Heart left ventricle (tissue), 16 donors: Measurements from ENCODE around the gene TNFAIP3. TPM values are rescaled to one million over a fixed set of nuclear protein-coding genes. Genes with fewer than 3 reads are reported as not detected.
A peak's percentile ranks its signal among the peaks of the same experiment; 100 is the strongest.

Experiments used
- ATAC-seq, 4 donors: fragments of 200-7000 bp; cut with Tn5 transposase; one replicate each; pipeline ENCODE4 v1.9.1; 2020 to 2022; ENCODE audit warnings: moderate library complexity in 4 of 4, mild to moderate bottlenecking in 3 of 4, moderate number of reproducible peaks in 1 of 4
- DNase-seq, 5 donors: peaks; one replicate each; pipeline ENCODE4 v3.0.0-alpha.2; 2020
- H3K27ac ChIP-seq, 12 donors: fragments of 200-600 bp; sonication (generic) in 4 of 12; one replicate each; pipeline versions ENCODE4 v1.5.0 to v1.8.0; 2016 to 2022; ENCODE audit warnings: mild to moderate bottlenecking in 2 of 12
- H3K27me3 ChIP-seq, 9 donors: fragments of 200-600 bp; sonication (generic) in 2 of 9; one replicate each; pipeline versions ENCODE4 v1.5.1 to v1.8.0; 2016 to 2022; ENCODE audit warnings: mild to moderate bottlenecking in 3 of 9
- H3K36me3 ChIP-seq, 9 donors: fragments of 200-600 bp; sonication (generic) in 2 of 9; one replicate each; pipeline versions ENCODE4 v1.5.0 to v1.8.0; 2018 to 2022; ENCODE audit warnings: mild to moderate bottlenecking in 2 of 9
- H3K4me1 ChIP-seq, 12 donors: fragments of 200-600 bp; sonication (generic) in 4 of 12; one replicate each; pipeline versions ENCODE4 v1.5.0 to v1.8.0; 2016 to 2022; ENCODE audit warnings: mild to moderate bottlenecking in 3 of 12
- H3K4me3 ChIP-seq, 12 donors: fragments of 200-600 bp; sonication (generic) in 4 of 12; one replicate each; pipeline versions ENCODE4 v1.5.0 to v1.8.0; 2017 to 2022; ENCODE audit warnings: mild to moderate bottlenecking in 9 of 12, moderate library complexity in 4 of 12
- H3K9me3 ChIP-seq, 12 donors: fragments of 200-600 bp; sonication (generic) in 4 of 12; one replicate each; pipeline versions ENCODE4 v1.5.0 to v1.8.0; 2016 to 2022; ENCODE audit warnings: mild to moderate bottlenecking in 1 of 12
- CTCF ChIP-seq, 12 donors: fragments of 200-600 bp; sonication (generic) in 4 of 12; IDR thresholded peaks; one replicate each; pipeline versions ENCODE4 v1.5.0 to v1.8.0; 2018 to 2022; ENCODE audit warnings: antibody characterized with exemption in 12 of 12, mild to moderate bottlenecking in 5 of 12
- POLR2A ChIP-seq, 2 donors: fragments of 450-650 bp; IDR thresholded peaks; one replicate each; pipeline ENCODE4 v1.6.1; 2017; ENCODE audit warnings: antibody characterized with exemption in 2 of 2, mild to moderate bottlenecking in 2 of 2, moderate library complexity in 2 of 2
- WGBS, 4 donors: extraction: QIAGEN DNeasy Blood & Tissue Kit in 2 of 4; methylation state at CpG; one replicate each; pipeline versions ENCODE4 v1.1.5 to v1.1.7; 2013 to 2018; 5-methylcytosine and 5-hydroxymethylcytosine counted together
- intact Hi-C, 10 donors: fragments of 100-400 bp; cut with DNase I; formaldehyde crosslinking; loops; one replicate each; pipeline versions ENCODE4 v1.11.1 to v1.14.2; 2022
- polyA plus RNA-seq, 2 donors: library from polyadenylated mRNA; stranded (reverse); fragments of 200-250 nt; gene quantifications; one replicate each; pipeline ENCODE4 v1.2.3, GENCODE V29; 2013
- total RNA-seq, 9 donors: library from RNA; depleted of rRNA in 2 of 9; stranded (reverse); fragments of >200 nt in 2 of 9; fragmentation: NEBNext Ultra II Directional in 3 of 9; extraction: Animal tissue kit (Norgen Biotek cat#: 25700) in 3 of 9; gene quantifications; one replicate each; pipeline versions ENCODE4 v1.1.0 to v1.2.4, GENCODE V29; 2016 to 2023
- donor health status: ischemic (EF 13 %, LVEDD 7.1; RV severe dilation, severe dysfunction).
- donor health status: healthy with polysubstance abuse.
- donor health status: DM: no; HTN: yes; CAD: no.
- donor health status: DM: no; HTN: no; CAD: no.
- donor health status: ischemic (EF 25% LVEDD 6.9; RV normal size, moderate dysfunction).
- donor health status: ischemic (EF 25% LVEDD 5.7; RV mildly dilated, moderate dysfunction).
- donor health status: healthy.
- donor health status: DM: yes; HTN: yes; CAD: no.
- donor health status: ischemic (EF 35%, LVEDD 5.7; RV mildly dilated, moderate dysfunction).
- donor health status: nonischemic (EF 11% LVEDD 7.7; RV severe dilation, severe dysfunction).
- donor health status: DM: yes; HTN: yes; CAD: no.
- donor health status: PGD.
- donor health status: ischemic (EF 29% LVEDD 5.4; RV normal size, mild dysfunction).
- donor health status: nonischemic (EF 23%, LVEDD 6.1; RV moderate dilation, normal function).

TNFAIP3 gene
- total and polyA plus RNA-seq, 11 donors: 3.0 to 33.7 (median 4.7) TPM

- H3K27me3 ChIP-seq: no peaks in the 10 kb centered on the region
- intact Hi-C loops: loop anchor here in 1 of 10 donors (10.0 kb wide), 1 partner anchor 61 kb away; no protein-coding TSS in a partner anchor
- peaks cover 0 to 61% (median 43%) of the 10 kb centered on the region in 9 donors for H3K36me3 ChIP-seq
- H3K4me3 ChIP-seq: peak overlapping the region in 9 of 12 donors; percentile 2 to 98 (median 16)
- DNase-seq: peak in 4 of 5 donors; percentile 49 to 80 (median 66)
- H3K4me1 ChIP-seq: peaks cover 0 to 86% (median 28%) of the 10 kb centered on the region in 12 donors
- ATAC-seq: peak; percentile 88 to 96 (median 92)
- peak overlapping the region in 8 of 12 donors; percentile 3 to 82 (median 46) for H3K27ac ChIP-seq
- 26 to 58% (median 42%) methylated on average over 7 of the region's 7 CpGs for WGBS, 4 donors
- no peaks in the 10 kb centered on the region for H3K9me3 ChIP-seq
- no peak for TF ChIP-seq CTCF (IDR thresholded peaks at IDR 0.05)
- TF ChIP-seq POLR2A (IDR thresholded peaks at IDR 0.05): no peak
Observed at GRCh38 chr6:137873273-137873762, 6.3 kb downstream of the TNFAIP3 start.

DNA sequence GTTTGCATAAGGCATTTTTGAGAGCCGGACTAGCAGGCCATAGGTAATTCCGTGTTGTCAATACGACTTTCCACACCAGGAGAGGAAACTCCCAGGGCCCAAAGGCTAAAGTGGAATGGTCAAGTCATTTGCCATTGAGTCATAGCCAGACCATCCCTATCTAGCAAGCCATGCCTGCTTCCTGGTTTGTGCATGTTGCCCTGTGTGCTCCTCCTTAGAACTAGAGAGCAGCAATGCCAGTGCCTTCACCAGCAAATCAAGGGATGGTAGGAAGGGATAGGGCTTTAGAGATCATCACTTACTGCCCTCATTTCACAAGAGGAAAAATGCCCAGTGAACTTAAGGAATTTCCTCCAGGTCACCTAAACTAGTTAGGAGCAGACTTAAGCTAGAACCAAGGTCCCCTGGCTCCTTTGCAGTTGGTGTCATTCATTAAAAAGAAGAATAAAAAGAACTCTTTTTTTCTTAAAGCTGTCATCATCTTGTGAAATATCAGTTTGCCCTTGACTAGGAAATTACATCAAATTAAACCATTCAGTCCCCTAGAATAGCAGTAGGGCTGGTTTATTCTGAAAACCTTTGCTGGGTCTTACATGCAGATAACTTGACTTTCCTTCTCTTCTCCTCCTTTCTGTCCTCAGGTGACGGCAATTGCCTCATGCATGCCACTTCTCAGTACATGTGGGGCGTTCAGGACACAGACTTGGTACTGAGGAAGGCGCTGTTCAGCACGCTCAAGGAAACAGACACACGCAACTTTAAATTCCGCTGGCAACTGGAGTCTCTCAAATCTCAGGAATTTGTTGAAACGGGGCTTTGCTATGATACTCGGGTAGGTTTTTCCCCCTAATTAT is 7.4 kb downstream of the TNFAIP3 start:
- Histone ChIP-seq H3K36me3 (peaks cover 0 to 72% (median 54%) of the 10 kb centered on the region in 9 donors), H3K9me3 (no peaks in the 10 kb centered on the region), H3K4me1 (peaks cover 0 to 88% (median 27%) of the 10 kb centered on the region in 12 donors), H3K27ac (peak overlapping the region in 3 of 12 donors; percentile 52 to 82 (median 57)), H3K4me3 (peak overlapping the region in 1 of 12 donors; percentile 98), H3K27me3 (no peaks in the 10 kb centered on the region)
- 92 to 94% (median 94%) methylated on average over 11 of the region's 11 CpGs for WGBS, 4 donors
- intact Hi-C loops: loop anchor here in 3 of 10 donors (5.0 to 10.0 kb wide), 2 partner anchors 60 to 68 kb away; no protein-coding TSS in a partner anchor
- DNase-seq: no peak
- ATAC-seq: peak in 1 of 4 donors; percentile 38
- TF ChIP-seq POLR2A (IDR thresholded peaks at IDR 0.05) (no peak), CTCF (IDR thresholded peaks at IDR 0.05) (no peak)

GRCh38 chr6:137875058-137875520 is 8.0 kb downstream of the TNFAIP3 start:
- peaks cover 0 to 88% (median 30%) of the 10 kb centered on the region in 12 donors for H3K4me1 ChIP-seq
- intact Hi-C loops: loop anchor here in 3 of 10 donors (5.0 to 10.0 kb wide), 2 partner anchors 60 to 67 kb away; no protein-coding TSS in a partner anchor
- ATAC-seq: no peak
- no peak overlapping the region for H3K4me3 ChIP-seq
- H3K9me3 ChIP-seq: no peaks in the 10 kb centered on the region
- no peaks in the 10 kb centered on the region for H3K27me3 ChIP-seq
- no peak for DNase-seq
- H3K27ac ChIP-seq: peak overlapping the region in 1 of 12 donors; percentile 82
- WGBS, 4 donors: 93 to 97% (median 96%) methylated on average over 6 of the region's 6 CpGs
- H3K36me3 ChIP-seq: peaks cover 0 to 79% (median 61%) of the 10 kb centered on the region in 9 donors
- no peak for TF ChIP-seq POLR2A (IDR thresholded peaks at IDR 0.05)
- no peak for TF ChIP-seq CTCF (IDR thresholded peaks at IDR 0.05)

GRCh38 chr6:137875606-137876005 is 8.5 kb downstream of the TNFAIP3 start:
- no peak for DNase-seq
- intact Hi-C loops: loop anchor here in 3 of 10 donors (5.0 to 10.0 kb wide), 2 partner anchors 59 to 67 kb away; no protein-coding TSS in a partner anchor

More at GRCh38 chr6:137875606-137876005, 8.5 kb downstream of the TNFAIP3 start:
- peaks cover 0 to 86% (median 31%) of the 10 kb centered on the region in 12 donors for H3K4me1 ChIP-seq
- H3K27ac ChIP-seq: no peak overlapping the region
- no peaks in the 10 kb centered on the region for H3K27me3 ChIP-seq
- 86 to 93% (median 90%) methylated on average over 3 of the region's 3 CpGs for WGBS, 4 donors
- no peak for ATAC-seq
- no peaks in the 10 kb centered on the region for H3K9me3 ChIP-seq
- H3K4me3 ChIP-seq: no peak overlapping the region
- H3K36me3 ChIP-seq: peaks cover 0 to 84% (median 66%) of the 10 kb centered on the region in 9 donors
- TF ChIP-seq CTCF (IDR thresholded peaks at IDR 0.05) (no peak), POLR2A (IDR thresholded peaks at IDR 0.05) (no peak)
